Measurements from ENCODE around the gene RHD.

DNA sequence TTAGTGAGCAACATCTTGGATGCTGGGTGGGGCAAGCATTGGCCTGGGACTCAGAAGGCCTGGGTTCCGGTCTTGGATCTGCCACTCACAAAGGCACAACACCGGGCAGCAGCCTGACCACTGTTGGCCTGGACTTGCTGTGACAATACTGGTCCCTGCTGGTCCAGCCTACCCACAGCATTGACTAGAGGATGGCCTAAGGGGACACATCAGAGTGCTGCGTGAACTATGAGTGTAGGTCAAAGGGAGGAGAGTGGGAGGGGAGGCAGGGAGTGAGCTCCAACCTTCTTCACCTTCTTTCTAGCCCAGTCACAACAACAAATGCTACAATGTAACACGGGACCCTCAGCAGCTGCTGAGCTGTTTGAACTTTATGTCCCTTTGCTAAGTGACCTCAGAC, 96.9 kb downstream of the RHD start:
- TF ChIP-seq EZH2phosphoT487 (IDR thresholded peaks at IDR 0.05; ENCODE audit: insufficient read depth, low read depth) (no peak), EZH2 (IDR thresholded peaks at IDR 0.05; ENCODE audit: insufficient read depth, poor library complexity, severe bottlenecking) (no peak)
